Measurements from ENCODE around the gene PTGES3.

The PTGES3 gene

GRCh38 chr12:56629459-56630179, 58.5 kb downstream of the PTGES3 start:
- no peak for DNase-seq (ENCODE audit: low read depth)

- peak; percentile 80 for DNase-seq (ENCODE audit: low read depth)
Measured at GRCh38 chr12:56628671-56629458, 59.2 kb downstream of the PTGES3 start.

- DNase-seq (ENCODE audit: low read depth): no peak
Measured at GRCh38 chr12:56626701-56627100, 61.4 kb downstream of the PTGES3 start.

- DNase-seq (ENCODE audit: low read depth): no peak
Measured at GRCh38 chr12:56622535-56622934, 65.5 kb downstream of the PTGES3 start.

GRCh38 chr12:56616925-56617324, 71.2 kb downstream of the PTGES3 start:
- no peak for DNase-seq (ENCODE audit: low read depth)

- DNase-seq (ENCODE audit: low read depth): no peak
Measured at GRCh38 chr12:56616244-56616643, 71.8 kb downstream of the PTGES3 start.

GRCh38 chr12:56614627-56615026, 73.5 kb downstream of the PTGES3 start:
- DNase-seq (ENCODE audit: low read depth): no peak
